Measurements from ENCODE around the gene KRTCAP3.

DNA sequence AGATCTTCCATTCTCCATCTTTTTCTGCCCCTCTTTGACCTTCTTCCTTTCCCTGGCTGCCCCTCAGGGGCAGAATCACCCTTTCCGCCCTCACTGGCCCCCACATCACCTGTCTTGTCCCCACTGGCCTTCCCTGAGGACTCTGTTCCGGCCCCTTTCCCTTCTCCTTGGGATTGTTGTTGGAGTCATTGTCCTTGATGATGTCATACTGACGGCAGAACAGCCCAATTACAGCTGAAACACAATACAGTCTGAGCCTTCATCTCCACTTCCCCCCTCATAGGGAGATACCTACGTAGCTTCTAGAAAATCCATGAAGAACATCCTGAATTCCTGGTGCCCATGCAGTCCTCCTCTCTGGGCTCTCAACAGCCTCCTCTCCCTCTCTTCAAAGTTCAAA, 50.4 kb downstream of the KRTCAP3 start:
- TF ChIP-seq, protein P1, sequence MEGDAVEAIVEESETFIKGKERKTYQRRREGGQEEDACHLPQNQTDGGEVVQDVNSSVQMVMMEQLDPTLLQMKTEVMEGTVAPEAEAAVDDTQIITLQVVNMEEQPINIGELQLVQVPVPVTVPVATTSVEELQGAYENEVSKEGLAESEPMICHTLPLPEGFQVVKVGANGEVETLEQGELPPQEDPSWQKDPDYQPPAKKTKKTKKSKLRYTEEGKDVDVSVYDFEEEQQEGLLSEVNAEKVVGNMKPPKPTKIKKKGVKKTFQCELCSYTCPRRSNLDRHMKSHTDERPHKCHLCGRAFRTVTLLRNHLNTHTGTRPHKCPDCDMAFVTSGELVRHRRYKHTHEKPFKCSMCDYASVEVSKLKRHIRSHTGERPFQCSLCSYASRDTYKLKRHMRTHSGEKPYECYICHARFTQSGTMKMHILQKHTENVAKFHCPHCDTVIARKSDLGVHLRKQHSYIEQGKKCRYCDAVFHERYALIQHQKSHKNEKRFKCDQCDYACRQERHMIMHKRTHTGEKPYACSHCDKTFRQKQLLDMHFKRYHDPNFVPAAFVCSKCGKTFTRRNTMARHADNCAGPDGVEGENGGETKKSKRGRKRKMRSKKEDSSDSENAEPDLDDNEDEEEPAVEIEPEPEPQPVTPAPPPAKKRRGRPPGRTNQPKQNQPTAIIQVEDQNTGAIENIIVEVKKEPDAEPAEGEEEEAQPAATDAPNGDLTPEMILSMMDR (IDR thresholded peaks at IDR 0.05; ENCODE audit: poor library complexity, severe bottlenecking) = no peak
- no peak for TF ChIP-seq TAF1 (IDR thresholded peaks at IDR 0.05; ENCODE audit: low read depth)
- no peak for TF ChIP-seq SMC3 (conservative IDR thresholded peaks at IDR 0.05; ENCODE audit: poor library complexity)
- TF ChIP-seq RAD21 (conservative IDR thresholded peaks at IDR 0.05) = no peak
- TF ChIP-seq POLR2AphosphoS5 (IDR thresholded peaks at IDR 0.05) = no peak
- TF ChIP-seq EZH2 (IDR thresholded peaks at IDR 0.05; ENCODE audit: borderline replicate concordance, insufficient read depth, low read length, poor library complexity, severe bottlenecking) = no peak
- TF ChIP-seq, protein P2, sequence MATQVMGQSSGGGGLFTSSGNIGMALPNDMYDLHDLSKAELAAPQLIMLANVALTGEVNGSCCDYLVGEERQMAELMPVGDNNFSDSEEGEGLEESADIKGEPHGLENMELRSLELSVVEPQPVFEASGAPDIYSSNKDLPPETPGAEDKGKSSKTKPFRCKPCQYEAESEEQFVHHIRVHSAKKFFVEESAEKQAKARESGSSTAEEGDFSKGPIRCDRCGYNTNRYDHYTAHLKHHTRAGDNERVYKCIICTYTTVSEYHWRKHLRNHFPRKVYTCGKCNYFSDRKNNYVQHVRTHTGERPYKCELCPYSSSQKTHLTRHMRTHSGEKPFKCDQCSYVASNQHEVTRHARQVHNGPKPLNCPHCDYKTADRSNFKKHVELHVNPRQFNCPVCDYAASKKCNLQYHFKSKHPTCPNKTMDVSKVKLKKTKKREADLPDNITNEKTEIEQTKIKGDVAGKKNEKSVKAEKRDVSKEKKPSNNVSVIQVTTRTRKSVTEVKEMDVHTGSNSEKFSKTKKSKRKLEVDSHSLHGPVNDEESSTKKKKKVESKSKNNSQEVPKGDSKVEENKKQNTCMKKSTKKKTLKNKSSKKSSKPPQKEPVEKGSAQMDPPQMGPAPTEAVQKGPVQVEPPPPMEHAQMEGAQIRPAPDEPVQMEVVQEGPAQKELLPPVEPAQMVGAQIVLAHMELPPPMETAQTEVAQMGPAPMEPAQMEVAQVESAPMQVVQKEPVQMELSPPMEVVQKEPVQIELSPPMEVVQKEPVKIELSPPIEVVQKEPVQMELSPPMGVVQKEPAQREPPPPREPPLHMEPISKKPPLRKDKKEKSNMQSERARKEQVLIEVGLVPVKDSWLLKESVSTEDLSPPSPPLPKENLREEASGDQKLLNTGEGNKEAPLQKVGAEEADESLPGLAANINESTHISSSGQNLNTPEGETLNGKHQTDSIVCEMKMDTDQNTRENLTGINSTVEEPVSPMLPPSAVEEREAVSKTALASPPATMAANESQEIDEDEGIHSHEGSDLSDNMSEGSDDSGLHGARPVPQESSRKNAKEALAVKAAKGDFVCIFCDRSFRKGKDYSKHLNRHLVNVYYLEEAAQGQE (IDR thresholded peaks at IDR 0.05; ENCODE audit: borderline replicate concordance) = no peak
- TF ChIP-seq EP300 (conservative IDR thresholded peaks at IDR 0.05; ENCODE audit: poor library complexity, severe bottlenecking) = no peak
